ENCODE results near the gene ACKR3.

DNA sequence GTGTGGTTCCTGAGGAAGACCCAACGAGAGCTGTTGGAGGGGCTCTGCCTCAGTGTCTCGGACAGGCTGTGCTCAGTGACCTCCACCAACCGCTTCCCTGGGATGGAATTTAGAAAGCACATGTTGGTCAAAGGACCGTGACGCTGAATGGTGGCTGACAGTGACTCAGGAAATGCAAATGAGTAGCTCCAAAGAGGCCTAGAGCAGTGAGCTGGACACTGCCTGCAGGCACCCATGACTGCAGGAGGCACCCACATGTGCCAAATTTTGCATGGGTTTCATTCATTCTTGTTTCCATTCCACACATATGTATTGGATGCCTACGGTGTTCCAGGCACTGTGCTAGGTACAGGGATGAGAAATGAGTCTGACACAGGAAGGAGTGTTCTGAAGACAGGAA, 46.4 kb downstream of the ACKR3 start:
- TF ChIP-seq POLR2AphosphoS5 (IDR thresholded peaks at IDR 0.05; ENCODE audit: borderline replicate concordance, low read depth, low read length), result no peak
- TF ChIP-seq FOXP2 (optimal IDR thresholded peaks at IDR 0.05; ENCODE audit: control extremely low read depth, extremely low read length, insufficient read depth), result no peak
